HCT116 (cell line): Measurements from ENCODE around the gene THADA. TPM values are rescaled to one million over a fixed set of nuclear protein-coding genes. Genes with fewer than 3 reads are reported as not detected.

Source experiments
- ATAC-seq: fragments of 200-7000 bp; cut with Tn5 transposase; 2 replicates; pipeline ENCODE4 v1.9.1; 2020; ENCODE audit warnings: mild to moderate bottlenecking, moderate library complexity
- BruUV-seq: library from RNA; stranded (reverse); fragments of 400-500 nt; replicated peaks from 2 replicates; lab custom pipeline; 2021; lab: Mats Ljungman, UMichigan
- CTCF ChIA-PET: fragments of 300-600 bp; sonication (Branson Sonifier 250); formaldehyde crosslinking; loops from one replicate; lab custom pipeline; 2021; ENCODE audit warnings: antibody characterized with exemption; lab: Charles Lee
- POLR2A ChIA-PET: fragments of 300-600, 350-600 bp; sonication (Branson Sonifier 250); formaldehyde crosslinking; loops from one replicate; lab custom pipeline; 2021; ENCODE audit warnings: antibody characterized with exemption; lab: Charles Lee
- RAD21 ChIA-PET, 2 experiments: fragments of 300-600 bp; sonication (Branson Sonifier 250); formaldehyde crosslinking; loops; one replicate each; lab custom pipeline; 2023; ENCODE audit warnings: low total read pairs in 2 of 2; ENCODE audit not compliant: uncharacterized antibody in 2 of 2, unreplicated experiment in 2 of 2, low non-redundant PET in 1 of 2; lab: Charles Lee
- DNase-seq: peaks from one replicate; pipeline ENCODE4 v3.0.0-alpha.2; 2010; ENCODE audit warnings: low read depth, low spot score
- H2AFZ ChIP-seq: fragments of 200-600 bp; shearing (Covaris generic), sonication (generic); 2 replicates; pipeline ENCODE4 v1.6.1; 2017; ENCODE audit warnings: low read depth, mixed run types, mixed read lengths, antibody characterized with exemption, low read length; ENCODE audit not compliant: poor library complexity, severe bottlenecking
- H3K27ac ChIP-seq: 2 replicates; pipeline ENCODE4 v1.5.1; 2012; ENCODE audit warnings: low read depth, low read length
- H3K27me3 ChIP-seq: fragments of 200-600 bp; sonication (generic); 2 replicates; pipeline ENCODE4 v1.6.1; 2016; ENCODE audit warnings: mixed run types, low read length, mixed read lengths; ENCODE audit not compliant: insufficient read depth
- H3K36me3 ChIP-seq, 2 experiments: fragments of 200-500 bp in 1 of 2; fragments of 200-600 bp in 1 of 2; sonication (Bioruptor generic) in 1 of 2; sonication (generic) in 1 of 2; 2 replicates each; pipeline versions ENCODE4 v1.5.1 to v1.6.1; 2014 to 2016; ENCODE audit warnings: low read length in 2 of 2, inconsistent platforms in 1 of 2, mixed read lengths in 1 of 2, mixed run types in 1 of 2; ENCODE audit not compliant: insufficient read depth in 2 of 2, control insufficient read depth in 1 of 2
- H3K4me1 ChIP-seq, 2 experiments: fragments of 200-600 bp in 1 of 2; sonication (generic) in 1 of 2; 2 replicates each; pipeline versions ENCODE4 v1.5.1 to v1.6.1; 2012 to 2017; ENCODE audit warnings: low read length in 2 of 2, inconsistent platforms in 1 of 2, mild to moderate bottlenecking in 1 of 2, mixed read lengths in 1 of 2, mixed run types in 1 of 2, moderate library complexity in 1 of 2; ENCODE audit not compliant: insufficient read depth in 2 of 2, control insufficient read depth in 1 of 2
- H3K4me2 ChIP-seq: fragments of 200-600 bp; sonication (generic); 2 replicates; pipeline ENCODE4 v1.6.1; 2017; ENCODE audit warnings: mixed run types, low read length, mixed read lengths
- H3K4me3 ChIP-seq, 2 experiments: fragments of 200-600 bp in 1 of 2; sonication (generic) in 1 of 2; replicated peaks in 1 of 2; 2 replicates each; pipeline ENCODE4 v1.5.1; 2011 to 2016; ENCODE audit warnings: low read length in 2 of 2, control low read depth in 1 of 2, low read depth in 1 of 2, mild to moderate bottlenecking in 1 of 2, mixed read lengths in 1 of 2, mixed run types in 1 of 2
- H3K79me2 ChIP-seq: fragments of 200-600 bp; sonication (generic); 2 replicates; pipeline ENCODE4 v1.6.1; 2017; ENCODE audit warnings: mild to moderate bottlenecking, mixed run types, low read length, moderate library complexity, mixed read lengths; ENCODE audit not compliant: insufficient read depth
- H3K9ac ChIP-seq: fragments of 200-600 bp; sonication (generic); 2 replicates; pipeline ENCODE4 v1.6.1; 2016; ENCODE audit warnings: low read length, mixed read lengths
- H3K9me2 ChIP-seq: fragments of 200-600 bp; sonication (generic), shearing (Covaris generic); 2 replicates; pipeline ENCODE4 v1.6.1; 2017; ENCODE audit warnings: mixed run types, mild to moderate bottlenecking, moderate library complexity; ENCODE audit not compliant: insufficient read depth
- H3K9me3 ChIP-seq, 2 experiments: fragments of 200-500 bp in 1 of 2; fragments of 200-600 bp in 1 of 2; sonication (Bioruptor generic) in 1 of 2; sonication (generic) in 1 of 2; 2 replicates each; pipeline ENCODE4 v1.6.1; 2014 to 2017; ENCODE audit warnings: low read length in 2 of 2, mixed read lengths in 2 of 2, inconsistent platforms in 1 of 2, low read depth in 1 of 2, mild to moderate bottlenecking in 1 of 2, mixed run types in 1 of 2, moderate library complexity in 1 of 2; ENCODE audit not compliant: control insufficient read depth in 1 of 2, insufficient read depth in 1 of 2
- H4K20me1 ChIP-seq: fragments of 200-600 bp; sonication (generic), shearing (Covaris generic); 2 replicates; pipeline ENCODE4 v1.6.1; 2017; ENCODE audit warnings: mixed run types, mild to moderate bottlenecking, moderate library complexity; ENCODE audit not compliant: insufficient read depth
- CEBPB ChIP-seq: IDR thresholded peaks from 2 replicates; pipeline ENCODE4 v1.6.1; 2012; ENCODE audit warnings: low read depth
- EGR1 ChIP-seq: IDR thresholded peaks from 2 replicates; pipeline ENCODE4 v1.6.1; 2012; ENCODE audit warnings: low read depth
- ELF1 ChIP-seq: IDR thresholded peaks from 2 replicates; pipeline ENCODE4 v1.6.1; 2012; ENCODE audit warnings: low read depth, borderline replicate concordance
- EZH2 ChIP-seq: fragments of 200-600 bp; sonication (generic); IDR thresholded peaks from 2 replicates; pipeline ENCODE4 v1.6.1; 2017; ENCODE audit warnings: antibody characterized with exemption, mixed run types
- FOSL1 ChIP-seq: IDR thresholded peaks from 2 replicates; pipeline ENCODE4 v1.6.1; 2012; ENCODE audit warnings: low read depth
- JUND ChIP-seq: IDR thresholded peaks from 2 replicates; pipeline ENCODE4 v1.6.1; 2012
- POLR2AphosphoS5 ChIP-seq: IDR thresholded peaks from 2 replicates; pipeline ENCODE4 v1.6.1; 2011; ENCODE audit warnings: mild to moderate bottlenecking, low read depth, low read length, moderate library complexity
- RAD21 ChIP-seq: IDR thresholded peaks from 2 replicates; pipeline ENCODE4 v1.6.1; 2012; ENCODE audit warnings: low read depth, mild to moderate bottlenecking
- YY1 ChIP-seq: IDR thresholded peaks from 2 replicates; pipeline ENCODE4 v1.6.1; 2011; ENCODE audit warnings: low read length, low read depth, moderate library complexity, mild to moderate bottlenecking; ENCODE audit not compliant: insufficient replicate concordance; ENCODE audit errors: extremely low read depth
- ZFX ChIP-seq: fragments of 450-650 bp; IDR thresholded peaks from 2 replicates; pipeline ENCODE4 v1.6.1; 2017
- ZNF274 ChIP-seq: fragments of 200-500 bp; sonication (Bioruptor generic); IDR thresholded peaks from 2 replicates; pipeline ENCODE4 v1.6.1; 2014; ENCODE audit warnings: mild to moderate bottlenecking, low read depth, low read length, inconsistent platforms
- intact Hi-C: fragments of 100-400 bp; cut with micrococcal nuclease; formaldehyde crosslinking; loops from 2 replicates; pipeline ENCODE4 v1.10.0; 2022
- total RNA-seq: library from RNA; stranded (reverse); gene quantifications from one replicate; pipeline ENCODE4 v1.2.1, GENCODE V29; 2021; ENCODE audit not compliant: unreplicated experiment
- TF ChIP-seq, protein P1 (sequence below): IDR thresholded peaks from 2 replicates; pipeline ENCODE4 v1.6.1; 2012
- TF ChIP-seq, protein P2 (sequence below): IDR thresholded peaks from 2 replicates; pipeline ENCODE4 v1.6.1; 2012; ENCODE audit warnings: low read depth
- TF ChIP-seq, protein P3 (sequence below): IDR thresholded peaks from 2 replicates; pipeline ENCODE4 v1.6.1; 2012
- TF ChIP-seq, protein P4 (sequence below), 3 experiments: fragments of 200-600 bp in 1 of 3; sonication (generic) in 1 of 3; IDR thresholded peaks in 2 of 3; conservative IDR thresholded peaks in 1 of 3; 2 replicates each; pipeline ENCODE4 v1.5.1; 2012 to 2017; ENCODE audit warnings: low read depth in 2 of 3, low read length in 2 of 3, antibody characterized with exemption in 1 of 3, borderline replicate concordance in 1 of 3, control low read depth in 1 of 3, mild to moderate bottlenecking in 1 of 3, mixed read lengths in 1 of 3, mixed run types in 1 of 3, moderate library complexity in 1 of 3; ENCODE audit not compliant: insufficient read depth in 1 of 3
- TF ChIP-seq, protein P5 (sequence below): IDR thresholded peaks from 2 replicates; pipeline ENCODE4 v1.6.1; 2011; ENCODE audit warnings: mild to moderate bottlenecking, low read length, moderate library complexity; ENCODE audit not compliant: insufficient replicate concordance; ENCODE audit errors: extremely low read depth

Gene THADA
- total RNA-seq, 1 experiment from 2014 or later, result 30.7 TPM

DNA sequence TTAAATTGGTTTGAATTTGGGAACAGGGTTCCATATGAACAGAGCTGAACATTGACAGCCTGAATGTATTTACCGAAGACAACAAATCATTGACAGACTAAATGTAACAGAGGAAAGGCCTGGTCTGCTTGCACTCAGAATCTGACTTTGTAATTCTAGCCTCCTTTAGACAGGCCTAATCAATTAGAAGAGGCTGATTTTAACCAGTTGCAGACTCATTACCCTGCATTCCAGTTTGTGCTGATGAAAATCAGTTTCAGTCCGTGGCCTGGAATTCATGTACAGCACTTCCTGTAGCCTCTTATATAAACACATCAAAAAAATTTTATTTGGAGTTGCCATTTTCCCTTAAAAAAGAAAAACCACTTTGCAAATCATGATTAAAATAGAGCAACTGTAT lies 276.3 kb downstream of the THADA start (continued):
- TF ChIP-seq EGR1 (no peak), ELF1 (no peak), RAD21 (no peak), YY1 (no peak)
- TF ChIP-seq, protein P1, sequence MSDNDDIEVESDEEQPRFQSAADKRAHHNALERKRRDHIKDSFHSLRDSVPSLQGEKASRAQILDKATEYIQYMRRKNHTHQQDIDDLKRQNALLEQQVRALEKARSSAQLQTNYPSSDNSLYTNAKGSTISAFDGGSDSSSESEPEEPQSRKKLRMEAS, result no peak

DNA sequence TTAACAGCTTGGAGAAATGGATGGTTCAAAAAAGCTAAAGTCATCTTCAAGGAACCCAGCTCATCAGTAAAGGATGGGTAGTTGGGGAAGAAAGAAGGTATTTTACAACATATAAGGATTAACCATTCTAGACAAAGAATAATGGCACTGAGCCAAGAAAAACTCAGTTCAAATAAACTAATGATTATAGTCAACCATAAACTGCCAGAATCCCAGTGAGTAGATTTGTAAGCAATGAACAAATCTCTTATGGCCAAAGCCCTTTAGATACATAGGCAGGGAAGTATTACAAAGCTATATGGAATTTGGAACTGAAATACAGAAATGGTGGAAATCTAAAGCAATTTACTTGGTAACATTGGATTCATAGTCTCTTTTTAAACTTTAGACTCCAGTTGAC lies 277.0 kb downstream of the THADA start:
- no peaks in the 10 kb centered on the region for H3K36me3 ChIP-seq
- ChIA-PET POLR2A (no interaction called here), RAD21 (no interaction called here), CTCF (interaction anchor here (0.5 to 1.2 kb wide), 2 partner anchors 48 to 165 kb away, joined by 3 to 4 read pairs; no protein-coding TSS in a partner anchor)
- intact Hi-C loops, result no loop called here
- no TSS peak for BruUV-seq
- no peak overlapping the region for H3K4me2 ChIP-seq
- H4K20me1 ChIP-seq, result no peaks in the 10 kb centered on the region
- H3K4me1 ChIP-seq, result peaks cover 2 to 35% of the 10 kb centered on the region in 2 experiments; a peak in 3 of 4 replicates
- no peaks in the 10 kb centered on the region for H3K9me2 ChIP-seq
- H2AFZ ChIP-seq, result no peak overlapping the region
- no peaks in the 10 kb centered on the region for H3K79me2 ChIP-seq
- H3K27me3 ChIP-seq, result no peaks in the 10 kb centered on the region
- ATAC-seq (no peak), DNase-seq (no peak)
- no peaks in the 10 kb centered on the region for H3K9me3 ChIP-seq
- TF ChIP-seq RAD21, result no peak
- TF ChIP-seq ZFX, result no peak
- TF ChIP-seq, protein P2, sequence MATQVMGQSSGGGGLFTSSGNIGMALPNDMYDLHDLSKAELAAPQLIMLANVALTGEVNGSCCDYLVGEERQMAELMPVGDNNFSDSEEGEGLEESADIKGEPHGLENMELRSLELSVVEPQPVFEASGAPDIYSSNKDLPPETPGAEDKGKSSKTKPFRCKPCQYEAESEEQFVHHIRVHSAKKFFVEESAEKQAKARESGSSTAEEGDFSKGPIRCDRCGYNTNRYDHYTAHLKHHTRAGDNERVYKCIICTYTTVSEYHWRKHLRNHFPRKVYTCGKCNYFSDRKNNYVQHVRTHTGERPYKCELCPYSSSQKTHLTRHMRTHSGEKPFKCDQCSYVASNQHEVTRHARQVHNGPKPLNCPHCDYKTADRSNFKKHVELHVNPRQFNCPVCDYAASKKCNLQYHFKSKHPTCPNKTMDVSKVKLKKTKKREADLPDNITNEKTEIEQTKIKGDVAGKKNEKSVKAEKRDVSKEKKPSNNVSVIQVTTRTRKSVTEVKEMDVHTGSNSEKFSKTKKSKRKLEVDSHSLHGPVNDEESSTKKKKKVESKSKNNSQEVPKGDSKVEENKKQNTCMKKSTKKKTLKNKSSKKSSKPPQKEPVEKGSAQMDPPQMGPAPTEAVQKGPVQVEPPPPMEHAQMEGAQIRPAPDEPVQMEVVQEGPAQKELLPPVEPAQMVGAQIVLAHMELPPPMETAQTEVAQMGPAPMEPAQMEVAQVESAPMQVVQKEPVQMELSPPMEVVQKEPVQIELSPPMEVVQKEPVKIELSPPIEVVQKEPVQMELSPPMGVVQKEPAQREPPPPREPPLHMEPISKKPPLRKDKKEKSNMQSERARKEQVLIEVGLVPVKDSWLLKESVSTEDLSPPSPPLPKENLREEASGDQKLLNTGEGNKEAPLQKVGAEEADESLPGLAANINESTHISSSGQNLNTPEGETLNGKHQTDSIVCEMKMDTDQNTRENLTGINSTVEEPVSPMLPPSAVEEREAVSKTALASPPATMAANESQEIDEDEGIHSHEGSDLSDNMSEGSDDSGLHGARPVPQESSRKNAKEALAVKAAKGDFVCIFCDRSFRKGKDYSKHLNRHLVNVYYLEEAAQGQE, result no peak
- TF ChIP-seq, protein P3, sequence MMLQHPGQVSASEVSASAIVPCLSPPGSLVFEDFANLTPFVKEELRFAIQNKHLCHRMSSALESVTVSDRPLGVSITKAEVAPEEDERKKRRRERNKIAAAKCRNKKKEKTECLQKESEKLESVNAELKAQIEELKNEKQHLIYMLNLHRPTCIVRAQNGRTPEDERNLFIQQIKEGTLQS, result no peak
- no peak for TF ChIP-seq YY1
- TF ChIP-seq POLR2AphosphoS5, result no peak
- TF ChIP-seq, protein P4, sequence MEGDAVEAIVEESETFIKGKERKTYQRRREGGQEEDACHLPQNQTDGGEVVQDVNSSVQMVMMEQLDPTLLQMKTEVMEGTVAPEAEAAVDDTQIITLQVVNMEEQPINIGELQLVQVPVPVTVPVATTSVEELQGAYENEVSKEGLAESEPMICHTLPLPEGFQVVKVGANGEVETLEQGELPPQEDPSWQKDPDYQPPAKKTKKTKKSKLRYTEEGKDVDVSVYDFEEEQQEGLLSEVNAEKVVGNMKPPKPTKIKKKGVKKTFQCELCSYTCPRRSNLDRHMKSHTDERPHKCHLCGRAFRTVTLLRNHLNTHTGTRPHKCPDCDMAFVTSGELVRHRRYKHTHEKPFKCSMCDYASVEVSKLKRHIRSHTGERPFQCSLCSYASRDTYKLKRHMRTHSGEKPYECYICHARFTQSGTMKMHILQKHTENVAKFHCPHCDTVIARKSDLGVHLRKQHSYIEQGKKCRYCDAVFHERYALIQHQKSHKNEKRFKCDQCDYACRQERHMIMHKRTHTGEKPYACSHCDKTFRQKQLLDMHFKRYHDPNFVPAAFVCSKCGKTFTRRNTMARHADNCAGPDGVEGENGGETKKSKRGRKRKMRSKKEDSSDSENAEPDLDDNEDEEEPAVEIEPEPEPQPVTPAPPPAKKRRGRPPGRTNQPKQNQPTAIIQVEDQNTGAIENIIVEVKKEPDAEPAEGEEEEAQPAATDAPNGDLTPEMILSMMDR (IDR thresholded peaks at IDR 0.05 in 2 of 3, conservative IDR thresholded peaks at IDR 0.05 in 1 of 3; ENCODE audit: borderline replicate concordance in 1 of 3, insufficient read depth in 1 of 3, low read depth in 2 of 3, low read length in 2 of 3), result no peak
- TF ChIP-seq, protein P5, sequence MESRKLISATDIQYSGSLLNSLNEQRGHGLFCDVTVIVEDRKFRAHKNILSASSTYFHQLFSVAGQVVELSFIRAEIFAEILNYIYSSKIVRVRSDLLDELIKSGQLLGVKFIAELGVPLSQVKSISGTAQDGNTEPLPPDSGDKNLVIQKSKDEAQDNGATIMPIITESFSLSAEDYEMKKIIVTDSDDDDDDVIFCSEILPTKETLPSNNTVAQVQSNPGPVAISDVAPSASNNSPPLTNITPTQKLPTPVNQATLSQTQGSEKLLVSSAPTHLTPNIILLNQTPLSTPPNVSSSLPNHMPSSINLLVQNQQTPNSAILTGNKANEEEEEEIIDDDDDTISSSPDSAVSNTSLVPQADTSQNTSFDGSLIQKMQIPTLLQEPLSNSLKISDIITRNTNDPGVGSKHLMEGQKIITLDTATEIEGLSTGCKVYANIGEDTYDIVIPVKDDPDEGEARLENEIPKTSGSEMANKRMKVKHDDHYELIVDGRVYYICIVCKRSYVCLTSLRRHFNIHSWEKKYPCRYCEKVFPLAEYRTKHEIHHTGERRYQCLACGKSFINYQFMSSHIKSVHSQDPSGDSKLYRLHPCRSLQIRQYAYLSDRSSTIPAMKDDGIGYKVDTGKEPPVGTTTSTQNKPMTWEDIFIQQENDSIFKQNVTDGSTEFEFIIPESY, result no peak
- TF ChIP-seq, protein P1, result no peak
- TF ChIP-seq ZNF274, result no peak
- TF ChIP-seq EGR1, result no peak
- TF ChIP-seq CEBPB, result no peak
- TF ChIP-seq EZH2, result no peak
- TF ChIP-seq FOSL1, result no peak
- no peak for TF ChIP-seq JUND
- H3K4me3 ChIP-seq, result no peak overlapping the region
- no peak overlapping the region for H3K27ac ChIP-seq
- no peak overlapping the region for H3K9ac ChIP-seq
